Measurements from ENCODE around the gene PUM1. TPM values are rescaled to one million over a fixed set of nuclear protein-coding genes. Genes with fewer than 3 reads are reported as not detected.
A peak's percentile ranks its signal among the peaks of the same experiment; 100 is the strongest.

The PUM1 gene
- total RNA-seq, 1 donor from 2014 or later: 121 TPM

DNA sequence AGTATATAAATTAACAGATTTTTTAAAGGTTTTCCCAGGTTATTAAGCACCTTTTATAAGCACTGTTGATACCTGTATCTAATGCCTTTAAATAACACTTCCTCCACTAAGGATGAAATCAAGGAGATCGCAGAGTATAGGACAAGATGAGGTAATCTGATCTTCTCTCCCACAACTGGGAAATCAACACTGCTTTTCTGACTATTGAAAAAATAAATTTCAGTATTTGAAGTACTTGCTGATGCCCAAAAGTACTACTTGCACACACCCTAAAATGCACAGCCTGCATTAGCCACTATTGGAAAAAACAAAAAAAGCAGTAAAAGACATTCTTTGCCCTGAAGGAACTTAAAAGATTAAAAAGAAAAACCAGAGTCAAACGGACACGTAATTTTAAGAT lies 48.6 kb downstream of the PUM1 start:
- intact Hi-C loops (cut with DNase I): no loop called here
- Histone ChIP-seq H3K27me3 (ENCODE audit: low read depth) (no peaks in the 10 kb centered on the region), H3K36me3 (peaks cover 6% of the 10 kb centered on the region), H3K9me3 (no peaks in the 10 kb centered on the region), H3K4me3 (no peak overlapping the region), H3K27ac (no peak overlapping the region), H3K4me1 (peaks cover 61% of the 10 kb centered on the region)
- DNase-seq: no peak
- TF ChIP-seq, protein P1, sequence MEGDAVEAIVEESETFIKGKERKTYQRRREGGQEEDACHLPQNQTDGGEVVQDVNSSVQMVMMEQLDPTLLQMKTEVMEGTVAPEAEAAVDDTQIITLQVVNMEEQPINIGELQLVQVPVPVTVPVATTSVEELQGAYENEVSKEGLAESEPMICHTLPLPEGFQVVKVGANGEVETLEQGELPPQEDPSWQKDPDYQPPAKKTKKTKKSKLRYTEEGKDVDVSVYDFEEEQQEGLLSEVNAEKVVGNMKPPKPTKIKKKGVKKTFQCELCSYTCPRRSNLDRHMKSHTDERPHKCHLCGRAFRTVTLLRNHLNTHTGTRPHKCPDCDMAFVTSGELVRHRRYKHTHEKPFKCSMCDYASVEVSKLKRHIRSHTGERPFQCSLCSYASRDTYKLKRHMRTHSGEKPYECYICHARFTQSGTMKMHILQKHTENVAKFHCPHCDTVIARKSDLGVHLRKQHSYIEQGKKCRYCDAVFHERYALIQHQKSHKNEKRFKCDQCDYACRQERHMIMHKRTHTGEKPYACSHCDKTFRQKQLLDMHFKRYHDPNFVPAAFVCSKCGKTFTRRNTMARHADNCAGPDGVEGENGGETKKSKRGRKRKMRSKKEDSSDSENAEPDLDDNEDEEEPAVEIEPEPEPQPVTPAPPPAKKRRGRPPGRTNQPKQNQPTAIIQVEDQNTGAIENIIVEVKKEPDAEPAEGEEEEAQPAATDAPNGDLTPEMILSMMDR (IDR thresholded peaks at IDR 0.05): no peak
- ATAC-seq: no peak

DNA sequence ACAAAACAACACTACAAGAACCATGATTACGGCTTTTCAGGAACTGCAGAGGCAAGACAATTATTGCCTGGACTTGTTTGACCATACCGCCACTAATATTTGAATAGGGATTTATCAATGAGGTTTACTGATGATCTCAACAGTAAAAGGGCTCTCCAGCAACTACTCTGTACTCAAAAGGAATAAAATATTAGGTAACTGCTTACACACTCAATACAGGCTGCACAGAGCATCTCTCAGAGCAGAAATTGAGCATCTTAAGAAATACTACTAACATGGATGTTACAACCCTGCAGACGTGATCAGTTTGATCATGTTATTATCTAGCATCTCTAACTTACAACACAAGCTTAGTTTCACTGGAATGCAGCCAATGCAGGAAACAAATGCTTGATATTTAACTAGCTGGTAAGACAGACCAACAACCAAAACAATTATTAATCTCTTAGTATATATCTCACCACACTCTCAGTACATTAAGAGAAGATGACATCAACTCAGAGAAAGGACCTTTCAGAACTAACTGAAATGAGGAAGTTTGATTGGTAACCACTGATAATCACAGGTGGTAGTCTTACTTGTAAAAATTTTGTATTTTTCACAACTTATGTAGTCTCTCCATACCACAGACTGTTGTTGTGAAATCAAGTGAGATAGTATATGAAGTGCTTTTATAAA lies 52.2 kb downstream of the PUM1 start:
- Histone ChIP-seq H3K36me3 (no peaks in the 10 kb centered on the region), H3K27me3 (ENCODE audit: low read depth) (no peaks in the 10 kb centered on the region), H3K4me1 (peaks cover 48% of the 10 kb centered on the region), H3K4me3 (no peak overlapping the region), H3K27ac (no peak overlapping the region), H3K9me3 (no peaks in the 10 kb centered on the region)
- no peak for DNase-seq
- intact Hi-C loops (cut with DNase I): no loop called here
- TF ChIP-seq, protein P1 (IDR thresholded peaks at IDR 0.05): no peak
- peak in 1 of 2 donors; percentile 72 for ATAC-seq

DNA sequence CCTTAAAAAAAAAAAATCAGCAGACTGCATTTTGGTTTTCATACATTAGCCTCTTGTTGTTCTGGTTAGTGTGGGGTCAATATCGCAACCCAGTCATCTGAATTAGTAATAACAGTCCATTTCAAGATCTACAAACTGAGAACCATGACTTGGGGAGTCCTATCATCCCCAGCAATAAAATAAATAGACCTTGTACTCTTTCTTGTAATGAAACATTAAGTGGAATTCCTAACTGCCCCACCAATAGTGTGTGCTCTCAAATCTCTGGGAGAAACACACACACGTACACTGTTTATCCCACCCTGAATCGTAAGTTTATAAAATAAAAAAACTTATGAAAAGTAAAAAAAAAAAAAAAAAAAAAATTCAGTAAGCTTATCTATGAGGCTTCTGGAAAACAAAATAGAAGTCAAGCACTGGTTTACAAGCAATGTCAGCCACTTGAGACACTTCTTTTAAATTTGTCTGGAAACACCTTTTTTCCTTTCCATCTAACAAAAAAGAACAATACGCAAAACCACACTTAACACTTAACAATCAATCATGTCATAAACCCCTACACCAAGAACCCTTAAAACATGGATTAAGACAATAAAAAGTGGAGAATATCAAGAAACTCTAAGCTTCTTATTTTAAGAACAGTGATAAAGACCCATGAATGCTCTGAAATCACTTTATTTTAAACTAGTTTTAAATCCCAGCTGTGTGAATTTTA lies 53.1 kb downstream of the PUM1 start:
- no peak for ATAC-seq

DNA sequence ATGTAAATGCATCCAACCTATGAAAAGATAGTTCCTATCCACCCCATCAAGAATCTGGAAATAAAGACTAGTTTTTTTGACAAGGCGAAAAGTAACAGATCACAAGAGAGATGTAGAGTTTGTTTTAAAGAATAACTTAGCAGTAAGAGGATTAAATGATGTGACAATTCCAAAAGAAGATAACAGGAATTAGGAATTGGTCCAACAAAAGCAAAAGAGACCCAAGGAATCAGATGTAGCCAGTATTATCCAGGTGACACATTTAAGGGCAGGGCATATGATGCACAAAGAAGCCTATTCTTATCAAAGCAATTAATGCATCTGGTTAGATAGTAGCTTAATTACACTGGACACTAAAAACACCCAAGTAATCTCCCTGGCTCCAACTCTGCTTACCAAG lies 53.8 kb downstream of the PUM1 start:
- Histone ChIP-seq H3K27me3 (ENCODE audit: low read depth) (no peaks in the 10 kb centered on the region), H3K4me1 (peaks cover 62% of the 10 kb centered on the region), H3K9me3 (no peaks in the 10 kb centered on the region), H3K36me3 (peaks cover 1% of the 10 kb centered on the region), H3K27ac (no peak overlapping the region), H3K4me3 (no peak overlapping the region)
- intact Hi-C loops (cut with DNase I): no loop called here
- TF ChIP-seq, protein P1 (IDR thresholded peaks at IDR 0.05): no peak
- ATAC-seq (no peak), DNase-seq (no peak)

More for the DNA sequence above, 53.1 kb downstream of the PUM1 start:
- no peak for DNase-seq
- no peaks in the 10 kb centered on the region for H3K9me3 ChIP-seq
- H3K27ac ChIP-seq: no peak overlapping the region
- TF ChIP-seq, protein P1 (IDR thresholded peaks at IDR 0.05): no peak
- intact Hi-C loops (cut with DNase I): no loop called here
- H3K4me1 ChIP-seq: peaks cover 56% of the 10 kb centered on the region
- H3K27me3 ChIP-seq (ENCODE audit: low read depth): no peaks in the 10 kb centered on the region
- no peaks in the 10 kb centered on the region for H3K36me3 ChIP-seq
- no peak overlapping the region for H3K4me3 ChIP-seq

DNA sequence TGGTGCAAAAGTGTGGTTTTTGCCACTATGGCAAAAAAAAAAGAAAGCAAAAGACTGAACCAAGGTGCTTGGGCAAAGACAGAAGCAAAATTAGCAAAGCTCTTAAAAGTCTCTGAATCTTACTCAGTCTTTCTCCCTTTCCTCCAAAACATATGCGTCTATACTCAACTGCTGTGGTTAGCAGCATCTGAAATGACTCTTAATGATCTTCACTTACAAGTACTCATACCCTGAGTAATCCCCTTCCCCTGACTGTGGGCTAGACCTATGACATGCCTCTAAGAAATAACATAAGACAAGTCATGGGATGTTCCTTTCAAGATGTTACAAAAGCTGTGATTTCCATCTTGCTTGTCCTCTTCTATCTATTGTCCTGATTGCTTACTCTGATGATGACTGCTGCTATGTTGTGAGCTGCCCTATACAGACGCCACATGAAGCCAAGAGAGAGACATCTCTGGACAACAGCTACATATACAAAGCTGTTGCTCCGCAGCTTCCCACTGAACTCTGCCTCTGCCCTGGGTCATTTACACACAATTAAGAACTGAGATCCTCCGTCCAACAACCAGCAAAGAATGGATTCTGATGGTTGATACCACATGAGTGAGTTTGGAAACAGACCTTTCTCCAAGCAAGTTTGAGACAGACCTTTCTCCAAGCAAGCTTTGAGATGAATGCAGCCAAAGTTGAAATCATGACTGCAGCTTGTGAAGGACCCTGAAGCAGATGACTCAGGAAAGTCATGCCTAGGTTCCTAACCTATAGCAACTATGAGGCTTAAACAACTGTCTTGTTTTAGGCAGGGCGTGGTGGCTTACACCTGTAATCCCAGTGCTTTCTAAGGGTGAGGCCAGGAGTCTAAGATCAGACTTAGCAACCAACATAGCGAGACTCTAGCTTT lies 55.2 kb downstream of the PUM1 start:
- H3K36me3 ChIP-seq: peaks cover 15% of the 10 kb centered on the region
- H3K27me3 ChIP-seq (ENCODE audit: low read depth): no peaks in the 10 kb centered on the region
- ATAC-seq (no peak), DNase-seq (no peak)
- H3K27ac ChIP-seq: no peak overlapping the region
- TF ChIP-seq, protein P1 (IDR thresholded peaks at IDR 0.05): no peak
- intact Hi-C loops (cut with DNase I): no loop called here
- no peak overlapping the region for H3K4me3 ChIP-seq
- H3K9me3 ChIP-seq: no peaks in the 10 kb centered on the region
- H3K4me1 ChIP-seq: peaks cover 56% of the 10 kb centered on the region
